ENCODE results near the gene USH2A. TPM values are rescaled to one million over a fixed set of nuclear protein-coding genes. Genes with fewer than 3 reads are reported as not detected.

The USH2A gene
- total RNA-seq, 2 donors from 2014 or later: 0.74 TPM; not detected in 1

DNA sequence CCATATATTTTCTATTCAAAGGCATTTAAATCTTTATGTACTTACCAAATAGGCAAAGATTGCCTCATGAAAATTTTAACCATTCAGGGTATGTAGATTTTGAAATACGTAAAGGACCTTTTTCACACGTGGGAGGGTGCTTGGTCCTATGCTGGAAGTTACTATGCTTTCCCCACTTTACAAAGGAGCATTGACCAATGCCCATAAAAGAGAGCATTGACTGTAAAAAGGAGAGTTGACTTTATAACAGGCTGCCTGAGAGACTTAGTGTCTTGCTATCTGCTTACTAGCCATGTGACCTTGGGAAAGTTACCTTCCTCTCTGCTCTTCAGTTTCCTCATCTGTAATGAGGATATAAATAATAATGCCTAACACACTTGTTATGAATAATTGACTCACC, 346.5 kb downstream of the USH2A start:
- no peaks in the 10 kb centered on the region for H3K36me3 ChIP-seq
- TF ChIP-seq, protein P1, sequence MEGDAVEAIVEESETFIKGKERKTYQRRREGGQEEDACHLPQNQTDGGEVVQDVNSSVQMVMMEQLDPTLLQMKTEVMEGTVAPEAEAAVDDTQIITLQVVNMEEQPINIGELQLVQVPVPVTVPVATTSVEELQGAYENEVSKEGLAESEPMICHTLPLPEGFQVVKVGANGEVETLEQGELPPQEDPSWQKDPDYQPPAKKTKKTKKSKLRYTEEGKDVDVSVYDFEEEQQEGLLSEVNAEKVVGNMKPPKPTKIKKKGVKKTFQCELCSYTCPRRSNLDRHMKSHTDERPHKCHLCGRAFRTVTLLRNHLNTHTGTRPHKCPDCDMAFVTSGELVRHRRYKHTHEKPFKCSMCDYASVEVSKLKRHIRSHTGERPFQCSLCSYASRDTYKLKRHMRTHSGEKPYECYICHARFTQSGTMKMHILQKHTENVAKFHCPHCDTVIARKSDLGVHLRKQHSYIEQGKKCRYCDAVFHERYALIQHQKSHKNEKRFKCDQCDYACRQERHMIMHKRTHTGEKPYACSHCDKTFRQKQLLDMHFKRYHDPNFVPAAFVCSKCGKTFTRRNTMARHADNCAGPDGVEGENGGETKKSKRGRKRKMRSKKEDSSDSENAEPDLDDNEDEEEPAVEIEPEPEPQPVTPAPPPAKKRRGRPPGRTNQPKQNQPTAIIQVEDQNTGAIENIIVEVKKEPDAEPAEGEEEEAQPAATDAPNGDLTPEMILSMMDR (IDR thresholded peaks at IDR 0.05): no peak
- TF ChIP-seq POLR2AphosphoS5 (IDR thresholded peaks at IDR 0.05) (no peak), POLR2A (IDR thresholded peaks at IDR 0.05) (no peak)
- intact Hi-C loops (cut with DNase I): no loop called here
- H3K4me3 ChIP-seq: no peak overlapping the region
- no peak overlapping the region for H3K27ac ChIP-seq
- WGBS: 45% methylated on average over 2 of the region's 2 CpGs
- no peaks in the 10 kb centered on the region for H3K9me3 ChIP-seq
- H3K4me1 ChIP-seq (replicated peaks): no peaks in the 10 kb centered on the region
- DNase-seq (ENCODE audit: low spot score): no peak
- H3K27me3 ChIP-seq (replicated peaks; ENCODE audit: insufficient read depth): no peaks in the 10 kb centered on the region

DNA sequence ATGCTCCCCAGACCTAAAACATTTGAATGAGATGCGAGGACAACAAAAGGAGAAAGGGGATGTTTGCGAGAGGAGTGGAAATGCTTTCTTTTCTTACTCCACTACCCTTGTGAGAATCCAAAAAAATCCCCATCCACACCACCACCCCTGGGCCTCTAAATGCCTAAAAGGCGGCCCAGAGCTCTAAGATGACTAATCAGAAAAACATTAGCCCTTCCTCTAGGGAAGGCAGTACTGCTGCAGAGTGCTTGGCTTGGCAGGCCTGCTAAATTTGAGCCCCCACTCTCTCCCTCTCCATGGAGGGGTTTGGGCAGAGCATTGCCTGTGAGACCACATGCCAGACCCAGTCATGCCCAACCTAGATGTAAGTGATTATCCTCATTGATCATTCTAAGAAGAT, 347.9 kb downstream of the USH2A start:
- no peaks in the 10 kb centered on the region for H3K36me3 ChIP-seq
- WGBS: 83% methylated on average over 3 of the region's 3 CpGs
- intact Hi-C loops (cut with DNase I): no loop called here
- no peaks in the 10 kb centered on the region for H3K9me3 ChIP-seq
- H3K4me3 ChIP-seq: no peak overlapping the region
- no peak for TF ChIP-seq POLR2AphosphoS5 (IDR thresholded peaks at IDR 0.05)
- TF ChIP-seq, protein P1 (IDR thresholded peaks at IDR 0.05): no peak
- TF ChIP-seq POLR2A (IDR thresholded peaks at IDR 0.05): no peak
- no peak overlapping the region for H3K27ac ChIP-seq
- H3K4me1 ChIP-seq (replicated peaks): no peaks in the 10 kb centered on the region
- no peak for DNase-seq (ENCODE audit: low spot score)
- no peaks in the 10 kb centered on the region for H3K27me3 ChIP-seq (replicated peaks; ENCODE audit: insufficient read depth)

DNA sequence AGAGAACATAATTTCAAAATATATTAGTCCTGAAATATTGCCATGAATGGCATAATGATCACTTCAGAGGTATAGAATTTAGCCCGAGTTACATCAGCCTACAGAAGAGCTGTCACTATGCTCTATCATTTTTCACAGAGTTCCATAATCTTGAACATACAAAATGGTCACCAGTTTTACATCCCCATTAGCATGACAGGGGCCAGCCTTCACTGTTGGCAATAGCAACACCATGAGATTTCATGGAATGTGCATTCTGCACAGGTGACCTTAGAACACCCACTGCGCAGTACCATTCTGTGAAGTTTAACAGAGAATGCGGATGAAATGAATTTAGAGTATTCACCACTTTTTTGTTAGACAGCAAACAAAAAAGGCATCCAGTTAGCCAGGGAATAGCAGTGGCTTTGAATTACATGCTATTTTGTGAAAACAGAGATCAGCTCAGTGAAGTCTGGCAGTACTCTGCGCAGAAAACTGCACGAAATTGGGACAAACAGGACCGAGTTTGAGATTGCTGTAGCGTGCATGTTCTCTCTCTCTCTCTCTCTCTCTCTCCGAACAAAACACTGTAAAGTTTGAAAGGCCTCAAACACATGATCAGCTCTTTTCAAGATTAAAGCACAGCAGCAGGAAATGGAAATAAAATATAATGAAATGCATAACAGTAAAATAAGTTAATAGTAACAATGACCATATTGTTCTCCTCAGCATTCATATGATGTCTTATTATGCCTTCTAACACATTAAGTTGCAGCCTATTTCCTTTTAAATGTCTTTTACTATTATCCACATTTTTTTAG, 349.3 kb downstream of the USH2A start:
- intact Hi-C loops (cut with DNase I): no loop called here

DNA sequence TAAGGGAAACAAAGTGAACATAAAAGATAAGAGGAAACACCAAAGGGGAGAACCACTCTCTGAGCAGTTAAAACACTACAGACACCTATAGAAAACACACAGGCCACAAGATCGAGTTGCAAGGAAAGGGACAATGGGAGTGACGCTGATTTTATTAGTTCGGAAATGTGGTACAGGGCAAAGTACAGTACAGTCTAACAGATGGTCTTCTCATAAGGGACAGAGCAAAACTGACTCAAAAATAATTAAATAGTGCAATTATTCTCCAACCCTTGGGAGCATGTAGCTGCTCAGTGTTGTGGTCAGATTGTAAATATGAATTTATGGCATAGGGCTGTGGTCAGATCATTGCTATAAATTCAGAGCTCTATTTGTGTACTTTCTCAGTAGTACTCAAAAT, 352.0 kb downstream of the USH2A start:
- intact Hi-C loops (cut with DNase I): no loop called here
- WGBS: 19% methylated on average over 3 of the region's 3 CpGs

More for the DNA sequence above, 349.3 kb downstream of the USH2A start:
- 69% methylated on average over 8 of the region's 8 CpGs for WGBS
- Histone ChIP-seq H3K9me3 (no peaks in the 10 kb centered on the region), H3K27me3 (replicated peaks; ENCODE audit: insufficient read depth) (no peaks in the 10 kb centered on the region), H3K36me3 (no peaks in the 10 kb centered on the region), H3K27ac (no peak overlapping the region), H3K4me1 (replicated peaks) (no peaks in the 10 kb centered on the region), H3K4me3 (no peak overlapping the region)
- DNase-seq (ENCODE audit: low spot score): no peak
- no peak for TF ChIP-seq POLR2AphosphoS5 (IDR thresholded peaks at IDR 0.05)
- no peak for TF ChIP-seq POLR2A (IDR thresholded peaks at IDR 0.05)
- TF ChIP-seq, protein P1 (IDR thresholded peaks at IDR 0.05): no peak

More for the DNA sequence above, 352.0 kb downstream of the USH2A start:
- Histone ChIP-seq H3K4me1 (replicated peaks) (no peaks in the 10 kb centered on the region), H3K4me3 (no peak overlapping the region), H3K27me3 (replicated peaks; ENCODE audit: insufficient read depth) (no peaks in the 10 kb centered on the region), H3K27ac (no peak overlapping the region), H3K36me3 (no peaks in the 10 kb centered on the region), H3K9me3 (no peaks in the 10 kb centered on the region)
- no peak for DNase-seq (ENCODE audit: low spot score)
- TF ChIP-seq, protein P1 (IDR thresholded peaks at IDR 0.05): no peak
- TF ChIP-seq POLR2A (IDR thresholded peaks at IDR 0.05): no peak

All from prostate gland (tissue), 2 donors.